Spleen (tissue), 7 donors: ENCODE data around the gene FBXW8.

Source experiments
- POLR2A ChIP-seq, 3 donors: fragments of 450-650 bp; IDR thresholded peaks; one replicate each; pipeline ENCODE4 v1.5.1; 2017; ENCODE audit warnings: antibody characterized with exemption in 3 of 3, mild to moderate bottlenecking in 1 of 3
- TF ChIP-seq, protein P1 (sequence below), 11 experiments: fragments of 200-600 bp in 7 of 11; fragments of 450-650 bp in 4 of 11; sonication (generic) in 4 of 11; IDR thresholded peaks in 8 of 11; conservative IDR thresholded peaks in 3 of 11; 1 replicate in 7 of 11; 2 replicates in 4 of 11; pipeline versions ENCODE4 v1.4.0 to v1.8.0; 2016 to 2021; ENCODE audit warnings: antibody characterized with exemption in 11 of 11, inconsistent platforms in 4 of 11, mild to moderate bottlenecking in 1 of 11
- donor health status: DM: no; HTN: no; CAD: no; lungs with moderate emphysema.
- donor health status: DM: no; HTN: no; CAD: no.
- donor health status: DM: no; HTN: no; CAD: no.

DNA sequence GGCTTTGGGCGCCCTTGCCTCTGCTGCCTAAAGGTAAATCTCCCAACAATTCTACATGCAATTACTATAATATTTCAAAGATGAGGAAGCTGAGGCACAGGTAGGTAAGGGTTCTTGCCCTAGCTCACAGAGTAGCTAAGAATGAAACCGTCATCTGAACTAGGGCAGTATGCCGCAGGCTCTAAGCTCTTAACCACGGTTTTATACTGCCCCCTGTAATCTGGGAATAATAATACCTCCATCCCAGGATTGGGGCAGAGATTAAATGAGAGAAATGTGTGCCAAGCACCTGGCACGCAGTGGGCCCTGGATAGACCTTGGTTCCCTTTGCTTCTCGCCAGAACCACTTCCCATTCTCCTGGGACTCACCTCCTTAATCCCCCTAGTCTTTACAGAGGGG is 28.0 kb upstream of the FBXW8 start:
- TF ChIP-seq, protein P1, sequence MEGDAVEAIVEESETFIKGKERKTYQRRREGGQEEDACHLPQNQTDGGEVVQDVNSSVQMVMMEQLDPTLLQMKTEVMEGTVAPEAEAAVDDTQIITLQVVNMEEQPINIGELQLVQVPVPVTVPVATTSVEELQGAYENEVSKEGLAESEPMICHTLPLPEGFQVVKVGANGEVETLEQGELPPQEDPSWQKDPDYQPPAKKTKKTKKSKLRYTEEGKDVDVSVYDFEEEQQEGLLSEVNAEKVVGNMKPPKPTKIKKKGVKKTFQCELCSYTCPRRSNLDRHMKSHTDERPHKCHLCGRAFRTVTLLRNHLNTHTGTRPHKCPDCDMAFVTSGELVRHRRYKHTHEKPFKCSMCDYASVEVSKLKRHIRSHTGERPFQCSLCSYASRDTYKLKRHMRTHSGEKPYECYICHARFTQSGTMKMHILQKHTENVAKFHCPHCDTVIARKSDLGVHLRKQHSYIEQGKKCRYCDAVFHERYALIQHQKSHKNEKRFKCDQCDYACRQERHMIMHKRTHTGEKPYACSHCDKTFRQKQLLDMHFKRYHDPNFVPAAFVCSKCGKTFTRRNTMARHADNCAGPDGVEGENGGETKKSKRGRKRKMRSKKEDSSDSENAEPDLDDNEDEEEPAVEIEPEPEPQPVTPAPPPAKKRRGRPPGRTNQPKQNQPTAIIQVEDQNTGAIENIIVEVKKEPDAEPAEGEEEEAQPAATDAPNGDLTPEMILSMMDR (IDR thresholded peaks at IDR 0.05 in 8 of 11, conservative IDR thresholded peaks at IDR 0.05 in 3 of 11) = peak in 3 of 11 experiments; percentile 11 to 18 (median 14)
- TF ChIP-seq POLR2A (IDR thresholded peaks at IDR 0.05) = no peak
